Naive thymus-derived CD4-positive, alpha-beta T cell (primary cell): Measurements from ENCODE around the gene GM2A. TPM values are rescaled to one million over a fixed set of nuclear protein-coding genes. Genes with fewer than 3 reads are reported as not detected.
A peak's percentile ranks its signal among the peaks of the same experiment; 100 is the strongest.

Experiments used
- ATAC-seq: fragments of 150-1000 bp; cut with Tn5 transposase; 2 replicates; pipeline ENCODE4 v1.10.0; 2021; ENCODE audit warnings: mild to moderate bottlenecking, moderate library complexity
- CTCF ChIA-PET: fragments of 350-600 bp; sonication (Branson Sonifier 250); formaldehyde crosslinking; loops from one replicate; lab custom pipeline; 2021; ENCODE audit warnings: antibody characterized with exemption; lab: Charles Lee
- POLR2A ChIA-PET: fragments of 350-600 bp; sonication (Branson Sonifier 250); formaldehyde crosslinking; loops from one replicate; lab custom pipeline; 2021; ENCODE audit warnings: antibody characterized with exemption, inconsistent platforms; lab: Charles Lee
- DNase-seq, 9 donors: peaks; one replicate each; pipeline versions ENCODE4 v3.0.0 to v3.0.0-alpha.2; 2020 to 2022; ENCODE audit warnings: mixed read lengths in 1 of 9
- H3K27ac ChIP-seq: one replicate; pipeline ENCODE4 v1.7.0; 2013; ENCODE audit warnings: mild to moderate bottlenecking, low read depth, low read length, moderate library complexity
- H3K27me3 ChIP-seq, 2 donors: one replicate each; pipeline ENCODE4 v1.7.0; 2013; ENCODE audit warnings: low read length in 2 of 2, mild to moderate bottlenecking in 2 of 2, moderate library complexity in 2 of 2; ENCODE audit not compliant: control insufficient read depth in 2 of 2, insufficient read depth in 2 of 2
- H3K36me3 ChIP-seq, 3 experiments: 1 replicate in 2 of 3; 2 replicates in 1 of 3; pipeline ENCODE4 v1.7.0; 2013; ENCODE audit warnings: low read length in 3 of 3, mild to moderate bottlenecking in 3 of 3, moderate library complexity in 1 of 3; ENCODE audit not compliant: insufficient read depth in 3 of 3, control insufficient read depth in 2 of 3
- H3K4me1 ChIP-seq, 2 donors: one replicate each; pipeline ENCODE4 v1.7.0; 2013; ENCODE audit warnings: low read length in 2 of 2, mild to moderate bottlenecking in 2 of 2, moderate library complexity in 1 of 2; ENCODE audit not compliant: control insufficient read depth in 2 of 2, insufficient read depth in 2 of 2
- H3K4me3 ChIP-seq: 2 replicates; pipeline ENCODE4 v1.7.0; 2013; ENCODE audit warnings: mild to moderate bottlenecking, low read length
- H3K9me3 ChIP-seq, 3 experiments: 1 replicate in 2 of 3; 2 replicates in 1 of 3; pipeline ENCODE4 v1.7.0; 2013; ENCODE audit warnings: low read length in 3 of 3; ENCODE audit not compliant: control insufficient read depth in 2 of 3
- H3K27ac Mint-ChIP-seq, 9 donors: one replicate each; pipeline ENCODE4 v1.8.0; 2020 to 2022; ENCODE audit warnings: mixed read lengths in 9 of 9, mild to moderate bottlenecking in 8 of 9, moderate library complexity in 5 of 9, inconsistent platforms in 2 of 9
- H3K27me3 Mint-ChIP-seq, 5 donors: one replicate each; pipeline ENCODE4 v1.8.0; 2021 to 2022; ENCODE audit warnings: mixed read lengths in 5 of 5, mild to moderate bottlenecking in 1 of 5
- H3K36me3 Mint-ChIP-seq, 5 donors: one replicate each; pipeline ENCODE4 v1.8.0; 2020 to 2022; ENCODE audit warnings: mixed read lengths in 5 of 5, mild to moderate bottlenecking in 3 of 5, inconsistent platforms in 1 of 5
- H3K4me1 Mint-ChIP-seq, 7 donors: one replicate each; pipeline ENCODE4 v1.8.0; 2020 to 2022; ENCODE audit warnings: mixed read lengths in 7 of 7, mild to moderate bottlenecking in 3 of 7, inconsistent platforms in 1 of 7
- H3K4me3 Mint-ChIP-seq, 10 donors: one replicate each; pipeline ENCODE4 v1.8.0; 2020 to 2022; ENCODE audit warnings: mild to moderate bottlenecking in 10 of 10, mixed read lengths in 10 of 10, moderate library complexity in 6 of 10, inconsistent platforms in 2 of 10
- H3K9me3 Mint-ChIP-seq, 11 donors: one replicate each; pipeline ENCODE4 v1.8.0; 2020 to 2022; ENCODE audit warnings: mixed read lengths in 11 of 11, mild to moderate bottlenecking in 4 of 11, inconsistent platforms in 1 of 11, moderate library complexity in 1 of 11
- intact Hi-C, 2 donors: fragments of 100-400 bp; cut with micrococcal nuclease; formaldehyde crosslinking; loops; one replicate each; pipeline ENCODE4 v1.15.1; 2023
- polyA plus RNA-seq, 2 donors: library from polyadenylated mRNA; unstranded; fragments of 300-500 nt; fragmentation: Illumina TruSeq; gene quantifications; one replicate each; pipeline ENCODE4 v1.2.3, GENCODE V29; 2021
- total RNA-seq, 6 experiments: library from RNA in 5 of 6; stranded (reverse) in 5 of 6; gene quantifications; 1 replicate in 5 of 6; 2 replicates in 1 of 6; pipeline ENCODE4 v1.2.3 and lab custom pipeline; 2021 to 2026

The GM2A gene
- total and polyA plus RNA-seq, 7 experiments from 2014 or later, result 5.0 to 45.6 (median 14.7) TPM

DNA sequence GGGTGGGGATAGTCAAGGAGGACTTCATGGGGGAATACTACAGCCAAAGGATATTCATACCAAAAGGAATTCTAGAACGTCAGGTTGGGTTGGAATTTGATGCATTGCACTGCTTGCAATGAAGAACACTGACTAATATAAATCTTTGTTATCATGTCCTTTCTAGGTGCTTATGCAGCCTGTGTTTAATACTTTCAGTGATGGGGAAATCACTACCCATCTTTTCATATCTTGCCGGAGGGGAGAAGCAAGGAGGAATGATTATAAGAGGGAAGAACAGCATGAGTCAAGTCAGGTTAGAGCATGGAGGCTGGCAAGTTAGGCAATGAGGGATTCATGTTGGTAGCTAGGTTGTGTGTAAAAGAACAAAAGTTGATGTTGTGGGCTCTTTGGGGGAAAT is 24.0 kb upstream of the GM2A start:
- ATAC-seq (no peak), DNase-seq (no peak)
- H3K9me3 ChIP-seq, result no peaks in the 10 kb centered on the region
- peak overlapping the region in 1 of 10 donors; percentile 0 for H3K4me3 Mint-ChIP-seq
- H3K4me3 ChIP-seq, result no peak overlapping the region
- no peak overlapping the region for H3K27ac ChIP-seq
- ChIA-PET POLR2A (interaction anchor here (1.2 to 2.3 kb wide), 4 partner anchors 9 to 39 kb away, joined by 4 to 9 read pairs (median 4); no protein-coding TSS in a partner anchor), CTCF (interaction anchor here (1.5 kb wide), 1 partner anchor 10 kb away, joined by 11 read pairs; no protein-coding TSS in a partner anchor)
- H3K27me3 ChIP-seq, result no peaks in the 10 kb centered on the region
- no peaks in the 10 kb centered on the region for H3K27me3 Mint-ChIP-seq
- intact Hi-C loops, result no loop called here
- peaks cover 13 to 24% of the 10 kb centered on the region in 2 donors for H3K4me1 ChIP-seq
- peaks cover 0 to 21% (median 0%) of the 10 kb centered on the region in 5 donors for H3K36me3 Mint-ChIP-seq
- H3K9me3 Mint-ChIP-seq, result peaks cover 0 to 1% (median 0%) of the 10 kb centered on the region in 11 donors
- H3K27ac Mint-ChIP-seq, result no peak overlapping the region
- peaks cover 0 to under 1% (median 0%) of the 10 kb centered on the region in 3 experiments for H3K36me3 ChIP-seq
- H3K4me1 Mint-ChIP-seq, result peaks cover 11 to 38% (median 29%) of the 10 kb centered on the region in 7 donors

DNA sequence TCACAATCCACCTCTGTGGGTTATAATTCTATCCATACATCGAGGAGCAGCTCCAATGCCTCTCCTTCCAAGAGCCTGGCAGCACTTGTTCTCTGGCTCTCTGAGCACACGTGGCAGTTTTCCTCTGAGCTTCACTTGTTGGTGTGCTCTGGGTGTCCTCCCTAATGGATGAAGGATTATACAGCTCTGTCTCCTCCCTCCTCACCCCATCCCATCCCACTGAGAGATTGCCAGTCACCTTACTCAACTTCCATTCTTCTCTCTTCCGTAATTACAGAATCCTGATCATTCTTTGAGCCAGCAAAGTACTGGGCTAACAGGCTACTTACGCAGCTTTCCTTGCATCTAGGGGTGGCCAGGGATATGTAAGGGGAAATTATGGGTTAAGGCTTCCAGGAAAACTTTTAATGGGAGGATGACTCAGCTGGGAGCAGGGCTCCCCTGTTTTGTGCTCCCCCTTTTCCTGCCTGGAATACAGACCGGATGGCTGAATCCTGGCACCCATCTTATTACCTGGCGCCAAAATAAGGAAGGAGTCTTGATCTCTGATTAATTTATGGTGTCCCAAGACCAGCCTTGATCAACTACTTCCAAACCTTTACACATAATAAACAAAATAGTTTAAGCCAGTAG is 22.8 kb upstream of the GM2A start:
- Mint-ChIP-seq H3K9me3 (peaks cover 0 to 1% (median 0%) of the 10 kb centered on the region in 11 donors), H3K4me3 (no peak overlapping the region), H3K27ac (no peak overlapping the region), H3K27me3 (no peaks in the 10 kb centered on the region), H3K4me1 (peaks cover 12 to 36% (median 29%) of the 10 kb centered on the region in 7 donors), H3K36me3 (peaks cover 0 to 20% (median 0%) of the 10 kb centered on the region in 5 donors)
- ATAC-seq, result no peak
- Histone ChIP-seq H3K27ac (no peak overlapping the region), H3K4me1 (peaks cover 2 to 25% of the 10 kb centered on the region in 2 donors), H3K4me3 (no peak overlapping the region), H3K27me3 (no peaks in the 10 kb centered on the region), H3K9me3 (no peaks in the 10 kb centered on the region), H3K36me3 (no peaks in the 10 kb centered on the region)
- ChIA-PET CTCF (interaction anchor here (0.7 to 1.5 kb wide), 5 partner anchors 8 to 115 kb away, joined by 3 to 11 read pairs (median 5); no protein-coding TSS in a partner anchor), POLR2A (interaction anchor here (1.1 to 2.1 kb wide), 5 partner anchors 9 to 41 kb away, joined by 4 to 5 read pairs (median 4); no protein-coding TSS in a partner anchor)
- intact Hi-C loops, result loop anchor here in 1 of 2 donors (5.0 kb wide), 1 partner anchor 33 kb away; no protein-coding TSS in a partner anchor
- no peak for DNase-seq

DNA sequence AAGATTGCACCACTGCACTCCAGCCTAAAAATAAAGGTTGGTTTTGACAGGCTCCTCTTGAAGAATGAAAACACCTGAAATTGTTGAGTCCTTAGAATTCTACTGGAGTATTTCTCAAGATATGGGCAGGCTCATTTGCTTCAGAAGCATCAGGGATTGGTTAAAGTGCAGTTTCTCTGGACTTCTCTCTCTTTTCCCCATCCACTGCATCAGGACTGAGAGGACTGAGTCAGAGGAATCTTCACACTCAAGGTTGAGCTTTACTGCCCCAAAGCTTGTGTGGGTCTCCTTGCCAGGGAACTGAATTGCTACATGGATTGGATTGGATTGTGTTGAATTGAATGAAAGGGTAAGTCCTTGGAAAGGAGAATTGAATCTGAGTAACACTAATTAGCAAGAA is 21.6 kb upstream of the GM2A start:
- H3K4me3 ChIP-seq, result no peak overlapping the region
- DNase-seq (no peak), ATAC-seq (no peak)
- Mint-ChIP-seq H3K27me3 (no peaks in the 10 kb centered on the region), H3K27ac (no peak overlapping the region), H3K4me1 (peaks cover 15 to 34% (median 23%) of the 10 kb centered on the region in 7 donors), H3K36me3 (peaks cover 0 to 18% (median 0%) of the 10 kb centered on the region in 5 donors), H3K9me3 (peaks cover 0 to 1% (median 0%) of the 10 kb centered on the region in 11 donors), H3K4me3 (no peak overlapping the region)
- CTCF ChIA-PET, result interaction anchor here (0.5 to 1.4 kb wide), 3 partner anchors 9 to 60 kb away, joined by 3 to 4 read pairs (median 3); no protein-coding TSS in a partner anchor
- intact Hi-C loops, result loop anchor here in 1 of 2 donors (5.0 kb wide), 1 partner anchor 34 kb away; no protein-coding TSS in a partner anchor
- H3K27ac ChIP-seq, result no peak overlapping the region
- no peaks in the 10 kb centered on the region for H3K36me3 ChIP-seq
- POLR2A ChIA-PET, result interaction anchor here (0.8 to 1.4 kb wide), 3 partner anchors 10 to 20 kb away, joined by 3 to 5 read pairs (median 4); no protein-coding TSS in a partner anchor
- no peaks in the 10 kb centered on the region for H3K27me3 ChIP-seq
- no peaks in the 10 kb centered on the region for H3K9me3 ChIP-seq
- peaks cover 0 to 18% of the 10 kb centered on the region in 2 donors for H3K4me1 ChIP-seq

DNA sequence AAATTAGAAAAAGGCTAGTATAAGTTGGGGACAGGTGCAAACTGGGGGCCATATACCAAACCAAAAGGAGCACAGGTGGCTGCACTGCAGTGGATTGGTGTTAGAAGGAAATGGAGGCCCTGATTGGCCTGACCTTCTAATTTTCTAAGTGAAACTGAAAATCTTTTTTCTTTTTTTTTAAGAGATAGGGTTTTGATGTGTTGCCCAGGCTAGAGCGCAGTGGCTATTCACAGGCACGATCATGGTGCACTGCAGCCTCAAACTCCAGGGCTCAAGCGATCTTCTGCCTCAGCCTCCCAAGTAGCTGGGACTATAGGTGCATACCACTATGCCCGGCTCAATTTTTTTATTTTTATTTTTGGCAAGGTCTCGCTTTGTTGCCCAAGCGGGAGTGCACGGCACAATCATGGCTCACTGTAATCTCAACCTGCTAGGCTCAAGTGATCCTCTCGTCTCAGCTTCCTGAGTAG is 19.3 kb upstream of the GM2A start:
- peaks cover 0 to 10% (median 0%) of the 10 kb centered on the region in 5 donors for H3K36me3 Mint-ChIP-seq
- no peak overlapping the region for H3K4me3 ChIP-seq
- ATAC-seq, result no peak
- ChIA-PET CTCF (interaction anchor here (0.6 to 2.5 kb wide), 3 partner anchors 9 to 108 kb away, joined by 4 to 8 read pairs (median 8); no protein-coding TSS in a partner anchor), POLR2A (interaction anchor here (1.3 to 2.3 kb wide), 3 partner anchors 8 to 42 kb away, joined by 4 to 27 read pairs (median 9); partner anchors contain the start of gene CCDC69)
- no peaks in the 10 kb centered on the region for H3K27me3 Mint-ChIP-seq
- H3K4me1 Mint-ChIP-seq, result peaks cover 16 to 32% (median 23%) of the 10 kb centered on the region in 7 donors
- intact Hi-C loops, result loop anchor here (1.0 to 5.0 kb wide), 4 partner anchors 8 to 36 kb away; partner anchors contain the start of gene CCDC69 (in 1 of the 2)
- H3K4me1 ChIP-seq, result peaks cover 0 to 18% of the 10 kb centered on the region in 2 donors
- DNase-seq, result no peak
- no peaks in the 10 kb centered on the region for H3K36me3 ChIP-seq
- H3K27ac Mint-ChIP-seq, result peak overlapping the region in 5 of 9 donors; percentile 46 to 95 (median 83)
- H3K27me3 ChIP-seq, result no peaks in the 10 kb centered on the region
- no peak overlapping the region for H3K27ac ChIP-seq
- no peaks in the 10 kb centered on the region for H3K9me3 ChIP-seq
- H3K9me3 Mint-ChIP-seq, result peaks cover 0 to 1% (median 0%) of the 10 kb centered on the region in 11 donors
- peak overlapping the region in 8 of 10 donors; percentile 16 to 80 (median 75) for H3K4me3 Mint-ChIP-seq

DNA sequence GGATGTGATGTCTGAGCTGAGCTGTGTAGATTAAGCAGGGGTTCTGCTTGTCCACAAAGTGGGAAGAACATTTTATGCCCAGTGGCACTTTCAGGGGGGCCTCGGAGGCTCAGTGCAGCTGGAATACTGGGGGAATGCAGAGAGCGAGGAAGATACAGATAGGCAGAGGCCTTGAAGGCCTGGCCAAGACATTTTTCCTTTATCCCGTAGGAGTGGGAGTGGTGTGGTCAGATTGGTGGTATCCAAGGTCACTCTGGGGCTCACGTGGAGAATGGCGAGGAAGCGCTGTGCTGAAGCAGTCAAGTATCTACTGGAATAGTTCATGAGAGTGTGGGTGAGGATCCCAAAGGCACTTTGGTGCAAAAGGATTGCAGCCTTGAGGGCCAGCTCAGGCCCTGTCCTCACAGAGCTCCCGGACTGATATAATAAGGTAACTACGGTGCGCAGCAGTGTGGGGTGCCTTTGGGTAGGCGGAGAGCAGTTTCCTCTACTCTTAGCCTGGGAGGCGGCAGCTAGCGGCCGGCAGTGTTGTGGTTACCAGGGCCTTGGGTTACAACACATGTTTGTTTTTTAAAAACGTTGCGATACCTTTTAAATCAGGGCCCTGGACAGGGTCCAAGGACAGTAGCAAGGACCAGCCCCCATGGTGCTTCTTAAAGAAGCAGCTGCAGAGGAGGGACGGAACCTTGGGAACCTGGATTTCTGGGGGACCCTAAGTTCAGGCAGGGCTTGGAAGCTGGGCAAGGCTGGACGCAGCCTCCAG is 18.3 kb upstream of the GM2A start:
- ChIA-PET CTCF (interaction anchor here (0.5 to 2.5 kb wide), 8 partner anchors 9 to 109 kb away, joined by 3 to 8 read pairs (median 5); partner anchors contain the start of gene CCDC69), POLR2A (interaction anchor here (0.9 to 2.3 kb wide), 9 partner anchors 9 to 109 kb away, joined by 3 to 27 read pairs (median 8); partner anchors contain the start of genes CCDC69 and GM2A)
- ATAC-seq, result peak; percentile 83
- H3K9me3 Mint-ChIP-seq, result no peaks in the 10 kb centered on the region
- peaks cover 0 to 23% of the 10 kb centered on the region in 2 donors for H3K4me1 ChIP-seq
- H3K27ac Mint-ChIP-seq, result peak overlapping the region; percentile 25 to 95 (median 74)
- DNase-seq, result peak in 1 of 9 donors; percentile 34
- H3K4me1 Mint-ChIP-seq, result peaks cover 14 to 37% (median 23%) of the 10 kb centered on the region in 7 donors
- peak overlapping the region; percentile 62 to 80 (median 75) for H3K4me3 Mint-ChIP-seq
- H3K27me3 Mint-ChIP-seq, result no peaks in the 10 kb centered on the region
- H3K4me3 ChIP-seq, result peak overlapping the region; percentile 2
- no peaks in the 10 kb centered on the region for H3K27me3 ChIP-seq
- H3K36me3 ChIP-seq, result no peaks in the 10 kb centered on the region
- H3K27ac ChIP-seq, result peak overlapping the region; percentile 10
- H3K9me3 ChIP-seq, result no peaks in the 10 kb centered on the region
- H3K36me3 Mint-ChIP-seq, result peaks cover 0 to 5% (median 0%) of the 10 kb centered on the region in 5 donors
- intact Hi-C loops, result loop anchor here (1.0 to 5.0 kb wide), 4 partner anchors 10 to 62 kb away; partner anchors contain the start of gene CCDC69 (in 1 of the 2)
